PC-3 (cell line): ENCODE data around the gene DNAAF3.

ENCODE experiments used
- CTCF ChIP-seq: fragments of 300-600 bp; sonication (generic); conservative IDR thresholded peaks from 2 replicates; pipeline ENCODE4 v1.5.1; 2017; ENCODE audit warnings: antibody characterized with exemption, low read depth, mild to moderate bottlenecking, low read length
- EZH2 ChIP-seq: fragments of 300-600 bp; sonication (generic); IDR thresholded peaks from one replicate; pipeline ENCODE4 v1.6.1; 2017; ENCODE audit warnings: antibody characterized with exemption, mild to moderate bottlenecking, low read length; ENCODE audit not compliant: unreplicated experiment

DNA sequence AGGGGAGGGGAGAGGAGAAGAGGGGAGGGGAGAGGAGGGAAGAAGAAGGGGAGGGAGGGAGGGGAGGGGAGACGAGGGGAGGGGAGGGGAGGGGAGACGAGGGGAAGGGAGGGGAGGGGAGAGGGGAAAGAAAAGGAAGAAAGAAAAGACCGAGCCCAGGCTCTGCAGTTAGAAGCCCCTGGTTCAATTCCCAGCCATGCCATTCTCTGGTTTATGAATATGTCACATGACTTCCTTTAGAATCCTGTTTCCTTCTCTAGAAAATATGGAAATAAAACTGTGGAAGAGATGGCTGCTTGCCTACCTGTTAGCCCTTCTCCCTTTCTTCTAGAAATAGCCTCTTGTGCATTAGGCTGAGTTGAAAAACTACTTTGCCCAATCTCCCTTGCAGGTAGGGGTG, 31.7 kb downstream of the DNAAF3 start:
- TF ChIP-seq EZH2 = no peak
- TF ChIP-seq CTCF = no peak
